K562 (cell line): ENCODE data around the gene ZNF513. TPM values are rescaled to one million over a fixed set of nuclear protein-coding genes. Genes with fewer than 3 reads are reported as not detected.

Experiments
- CC2D1A ChIP-seq: fragments of 450-650 bp; IDR thresholded peaks from 2 replicates; pipeline ENCODE4 v1.6.1; 2017; ENCODE audit warnings: mild to moderate bottlenecking
- CGGBP1 ChIP-seq: fragments of 250-450 bp; sonication (Bioruptor Pico); IDR thresholded peaks from 2 replicates; pipeline ENCODE4 v1.9.0; 2021; ENCODE audit warnings: mild to moderate bottlenecking
- E2F4 ChIP-seq: sonication (generic); formaldehyde crosslinking; IDR thresholded peaks from 2 replicates; pipeline ENCODE4 v1.8.0; 2022; ENCODE audit warnings: mild to moderate bottlenecking, low read depth, missing genetic modification reagents
- ETS1 ChIP-seq: conservative IDR thresholded peaks from 2 replicates; pipeline ENCODE4 v1.6.1; 2011; ENCODE audit warnings: low read depth, mild to moderate bottlenecking, low read length; ENCODE audit not compliant: control insufficient read depth
- FOXK2 ChIP-seq, 2 experiments: fragments of 450-650 bp; IDR thresholded peaks in 1 of 2; conservative IDR thresholded peaks in 1 of 2; 2 replicates each; pipeline ENCODE4 v1.6.1; 2016; ENCODE audit warnings: low read depth in 2 of 2, mild to moderate bottlenecking in 1 of 2
- PHB ChIP-seq: fragments of 250-450 bp; sonication (Bioruptor Pico); IDR thresholded peaks from 2 replicates; pipeline ENCODE4 v1.5.0; 2021
- RB1 ChIP-seq: fragments of 450-650 bp; IDR thresholded peaks from 2 replicates; pipeline ENCODE4 v1.6.1; 2017; ENCODE audit warnings: low read depth, mild to moderate bottlenecking
- RBM39 ChIP-seq: fragments of 200-400 bp; formaldehyde crosslinking; optimal IDR thresholded peaks from 2 replicates; pipeline ENCODE3; 2018; ENCODE audit warnings: low read depth, low read length
- SMARCB1 ChIP-seq: IDR thresholded peaks from 2 replicates; pipeline ENCODE4 v1.6.1; 2011; ENCODE audit warnings: improper control_type of control experiment, low read depth; ENCODE audit not compliant: insufficient read length
- SMARCC2 ChIP-seq: fragments of 450-650 bp; IDR thresholded peaks from 2 replicates; pipeline ENCODE4 v1.6.1; 2017; ENCODE audit warnings: antibody characterized with exemption, moderate library complexity, mild to moderate bottlenecking, low read depth
- TFAM ChIP-seq: fragments of 250-450 bp; sonication (Bioruptor Pico); conservative IDR thresholded peaks from 2 replicates; pipeline ENCODE4 v1.5.0; 2021; ENCODE audit warnings: mild to moderate bottlenecking, moderate library complexity
- TRIM28 ChIP-seq: fragments of 450-650 bp; IDR thresholded peaks from 2 replicates; pipeline ENCODE4 v1.6.1; 2017
- U2AF2 ChIP-seq: fragments of 200-400 bp; formaldehyde crosslinking; optimal IDR thresholded peaks from 2 replicates; pipeline ENCODE3; 2017; ENCODE audit warnings: low read depth, mild to moderate bottlenecking, low read length
- XRCC3 ChIP-seq: fragments of 450-650 bp; IDR thresholded peaks from 2 replicates; pipeline ENCODE4 v1.6.1; 2017; ENCODE audit warnings: mild to moderate bottlenecking, moderate library complexity
- ZBTB49 ChIP-seq: sonication (generic); formaldehyde crosslinking; IDR thresholded peaks from 2 replicates; pipeline ENCODE4 v1.8.0; 2022; ENCODE audit warnings: missing genetic modification reagents, mild to moderate bottlenecking, borderline replicate concordance
- ZMIZ1 ChIP-seq, 2 experiments: fragments of 150-350 bp in 1 of 2; IDR thresholded peaks; 2 replicates each; pipeline ENCODE4 v1.6.1; 2012 to 2016; ENCODE audit warnings: low read depth in 2 of 2, low read length in 2 of 2, mild to moderate bottlenecking in 1 of 2, moderate library complexity in 1 of 2
- ZNF408 ChIP-seq: fragments of 250-450 bp; sonication (Bioruptor Pico); IDR thresholded peaks from 2 replicates; pipeline ENCODE4 v1.4.0; 2020; ENCODE audit warnings: low read depth, mild to moderate bottlenecking, moderate library complexity
- polyA plus RNA-seq, 8 experiments: library from polyadenylated mRNA; depleted of rRNA in 4 of 8; stranded (reverse) in 5 of 8; unstranded in 3 of 8; fragments of >200 nt; fragmentation: Nextera tagmentation in 2 of 8; fragmentation: Illumina TruSeq in 1 of 8; extraction: Ambion mirVana in 2 of 8; extraction: Trizol in 1 of 8; gene quantifications; 2 replicates each; pipeline versions ENCODE4 v1.2.1 to v1.2.3, GENCODE V29; 2011 to 2014; ENCODE audit warnings: inconsistent platforms in 1 of 8, missing spikeins in 1 of 8
- total RNA-seq, 7 experiments: library from RNA; depleted of rRNA in 6 of 7; stranded (reverse); fragments of >200 nt in 6 of 7; fragmentation: Illumina TruSeq in 2 of 7; extraction: Trizol in 2 of 7; gene quantifications; 2 replicates each; pipeline versions ENCODE4 v1.2.1 to v1.2.3, GENCODE V29; 2011 to 2021; ENCODE audit warnings: low replicate concordance in 1 of 7

Gene ZNF513
- total and polyA plus RNA-seq, 9 of the 15 experiments (the other 6 are each of a cell fraction or from before 2014, with no cell fraction given), result 0.04 to 13.6 (median 4.4) TPM

- TF ChIP-seq ZNF408 (no peak), U2AF2 (no peak), E2F4 (CRISPR knock-in tag) (peak; percentile 71), RBM39 (no peak), SMARCC2 (no peak), FOXK2 (conservative IDR thresholded peaks at IDR 0.05 in 1 of 2, IDR thresholded peaks at IDR 0.05 in 1 of 2; ENCODE audit: low read depth in 2 of 2) (peak; percentile 97 to 98), PHB (CRISPR knock-in tag) (no peak), SMARCB1 (no peak), TFAM (CRISPR knock-in tag) (no peak), ETS1 (peak; percentile 50), XRCC3 (no peak), TRIM28 (peak; percentile 66; the same call in 1 of the 2 replicates), CC2D1A (no peak; the same call in 1 of the 2 replicates), RB1 (peak; percentile 60), ZBTB49 (CRISPR knock-in tag) (no peak), ZMIZ1 (IDR thresholded peaks at IDR 0.05; ENCODE audit: low read depth in 2 of 2, low read length in 2 of 2) (0 out of 4 replicates have a peak, but pooled peaks of 1 of the 2 experiments have one; percentile 7), CGGBP1 (CRISPR knock-in tag) (0 out of 2 replicates have a peak, but pooled peaks have one; percentile 32)
These were observed 24.0 kb downstream of the ZNF513 start, which contains the start of gene GTF3C2 (continued) for GRCh38 chr2:27356382-27357181.
